ENCODE data around the gene SLC35F4.

The SLC35F4 gene

DNA sequence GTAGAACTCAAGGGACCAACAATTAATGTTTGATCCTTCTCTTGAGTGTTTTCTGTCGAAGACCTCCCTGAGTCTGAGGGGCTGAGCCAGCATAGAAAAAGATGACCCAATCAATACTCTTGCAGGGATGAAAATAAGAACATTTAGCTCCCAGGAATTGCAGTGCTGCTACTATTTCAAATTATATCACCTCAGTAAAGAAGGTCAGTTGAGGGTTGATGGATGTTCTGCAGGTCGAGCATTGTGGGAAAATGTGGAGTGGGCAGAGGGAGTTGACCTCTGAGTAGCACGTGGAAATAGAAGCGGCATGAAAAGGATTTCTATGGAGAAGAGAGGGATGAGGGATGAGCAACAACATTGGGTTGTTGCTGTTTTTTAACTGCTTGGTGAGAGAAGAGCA is 297.3 kb downstream of the SLC35F4 start:
- no peak overlapping the region for H3K27ac ChIP-seq
- no peak overlapping the region for H3K4me3 ChIP-seq

DNA sequence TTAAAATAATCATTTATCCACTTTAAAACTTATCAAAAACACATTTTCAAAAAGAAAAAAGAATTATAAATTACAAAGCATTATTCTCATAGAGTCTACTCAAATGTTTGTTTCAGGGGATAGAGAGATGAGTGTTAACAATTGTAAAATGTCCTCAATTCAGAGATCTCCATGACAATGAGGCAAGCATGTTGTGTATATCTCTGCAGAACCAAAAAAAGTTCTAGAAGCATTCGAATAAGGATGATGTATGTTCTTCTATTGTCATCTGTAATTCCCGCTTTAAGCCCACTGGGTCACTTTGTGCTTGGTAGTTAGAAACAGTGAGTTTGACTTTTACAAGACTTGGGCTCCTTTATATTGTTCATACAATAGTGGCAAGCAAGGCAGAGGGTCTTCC is 298.7 kb downstream of the SLC35F4 start:
- H3K4me3 ChIP-seq = no peak overlapping the region
- H3K27ac ChIP-seq = no peak overlapping the region

DNA sequence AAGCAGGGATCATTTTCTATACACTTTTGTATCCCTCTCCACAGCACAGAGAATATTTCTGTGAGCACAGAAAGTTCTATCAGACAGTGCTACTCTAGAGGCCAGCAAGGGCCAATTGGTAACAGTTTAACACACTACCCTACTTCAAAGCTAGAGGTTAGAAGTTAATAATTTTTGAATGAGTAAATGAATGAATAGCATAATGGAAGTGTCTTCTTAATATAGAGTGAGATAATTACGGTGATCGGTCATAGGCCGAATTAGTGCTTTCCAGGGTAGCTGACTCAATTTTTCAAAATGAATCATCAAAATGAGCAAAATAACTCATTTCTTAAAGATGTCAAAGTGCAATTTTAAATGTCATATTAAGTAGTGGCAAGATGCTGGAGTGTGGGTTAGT is 305.2 kb downstream of the SLC35F4 start:
- Histone ChIP-seq H3K27ac (no peak overlapping the region), H3K4me3 (no peak overlapping the region)

DNA sequence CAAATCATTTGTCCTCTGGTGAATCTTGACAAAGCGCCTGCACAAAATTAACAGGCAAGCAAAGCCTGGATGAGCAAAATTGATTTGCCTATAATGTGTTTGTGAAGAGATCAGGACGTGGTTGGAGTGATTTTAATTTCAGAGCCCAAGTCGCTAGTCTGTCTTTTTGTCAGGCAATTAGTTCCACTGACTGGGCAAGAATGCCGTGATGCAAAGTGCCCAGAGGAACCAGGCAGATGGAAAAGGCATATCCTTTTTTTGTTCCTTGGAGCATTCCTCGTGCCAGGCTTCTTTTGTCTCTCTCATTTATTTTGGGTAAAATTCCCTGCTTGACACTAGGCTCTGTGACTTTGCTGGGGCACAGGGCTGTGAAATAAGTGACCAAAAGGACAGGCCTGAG is 306.3 kb downstream of the SLC35F4 start:
- no peak overlapping the region for H3K4me3 ChIP-seq
- no peak overlapping the region for H3K27ac ChIP-seq

DNA sequence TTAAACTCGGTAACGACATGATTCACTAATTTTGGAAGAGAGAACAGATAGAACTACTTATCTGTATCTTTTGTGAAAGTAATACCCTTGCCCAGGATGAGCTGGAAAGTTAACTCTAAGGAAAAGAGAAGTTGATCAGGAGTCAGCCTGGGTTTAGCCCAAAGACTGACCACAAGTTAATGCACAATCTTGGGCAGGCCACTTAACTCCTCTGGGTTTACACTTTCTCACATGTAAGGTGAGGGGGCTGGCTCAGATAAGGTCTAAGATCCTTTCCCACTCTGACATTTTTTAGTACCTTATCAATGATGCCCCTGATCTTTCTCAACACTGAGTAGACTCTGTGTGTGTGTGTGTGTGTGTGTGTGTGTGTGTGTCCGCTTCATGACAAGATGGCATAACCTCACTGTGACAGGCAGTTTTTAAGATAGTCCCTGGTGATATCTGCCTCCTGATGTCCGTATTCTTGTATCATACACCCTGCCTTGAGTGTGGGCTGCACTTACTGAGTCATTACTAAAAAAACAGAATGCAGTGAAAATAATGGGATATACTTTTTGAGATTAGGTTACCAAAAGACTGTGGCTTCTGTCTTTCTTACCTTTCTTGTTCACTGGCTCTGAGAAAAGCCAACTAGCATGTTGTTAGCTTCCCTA is 316.0 kb downstream of the SLC35F4 start:
- H3K27ac ChIP-seq = no peak overlapping the region
- no peak overlapping the region for H3K4me3 ChIP-seq

DNA sequence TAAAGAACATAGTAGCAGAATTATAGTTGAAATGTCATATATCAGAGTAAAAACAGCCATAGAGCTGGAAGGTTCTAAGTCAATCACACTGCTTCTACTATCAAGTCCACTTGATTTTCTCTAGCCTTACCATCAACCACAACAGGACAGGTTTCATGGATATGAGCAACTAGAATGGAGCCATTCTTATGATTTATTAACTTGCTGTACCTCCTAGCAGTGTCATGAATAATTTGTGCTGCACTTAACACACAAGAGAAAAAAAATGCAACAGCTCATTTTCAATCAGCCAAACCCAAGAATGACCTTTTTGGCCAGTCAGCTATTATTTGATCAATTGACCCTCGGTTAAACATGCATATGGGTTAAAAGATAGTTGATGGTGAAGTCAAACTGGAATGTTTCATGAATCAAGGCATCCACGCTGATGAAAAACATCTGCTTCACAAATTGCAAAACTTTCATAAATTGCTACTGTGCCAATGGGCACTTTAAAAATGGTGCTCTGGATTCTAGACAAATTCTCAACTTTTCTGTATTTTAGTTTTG is 316.8 kb downstream of the SLC35F4 start:
- H3K27ac ChIP-seq = no peak overlapping the region

DNA sequence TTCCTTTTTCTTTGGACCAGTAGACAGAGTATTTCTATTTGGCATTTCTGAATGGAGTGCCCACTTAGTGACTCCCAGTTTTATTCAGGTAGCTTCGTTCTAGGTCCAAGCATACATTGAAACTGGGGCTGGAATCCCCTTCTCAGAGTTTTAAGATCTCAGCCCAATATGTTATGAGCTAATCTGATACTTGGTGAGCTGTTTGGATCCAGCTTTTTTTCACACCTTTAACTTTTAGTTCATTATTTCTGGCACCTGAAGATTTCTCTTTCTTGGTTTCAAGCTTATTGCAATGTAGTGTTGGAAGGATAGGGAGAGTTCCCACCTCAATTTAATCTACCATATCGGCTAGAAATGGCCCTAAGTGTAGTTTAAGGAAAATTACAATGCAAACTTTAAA is 318.8 kb downstream of the SLC35F4 start:
- no peak overlapping the region for H3K27ac ChIP-seq
- H3K4me3 ChIP-seq = no peak overlapping the region

More for the DNA sequence above, 316.8 kb downstream of the SLC35F4 start:
- no peak overlapping the region for H3K4me3 ChIP-seq

DNA sequence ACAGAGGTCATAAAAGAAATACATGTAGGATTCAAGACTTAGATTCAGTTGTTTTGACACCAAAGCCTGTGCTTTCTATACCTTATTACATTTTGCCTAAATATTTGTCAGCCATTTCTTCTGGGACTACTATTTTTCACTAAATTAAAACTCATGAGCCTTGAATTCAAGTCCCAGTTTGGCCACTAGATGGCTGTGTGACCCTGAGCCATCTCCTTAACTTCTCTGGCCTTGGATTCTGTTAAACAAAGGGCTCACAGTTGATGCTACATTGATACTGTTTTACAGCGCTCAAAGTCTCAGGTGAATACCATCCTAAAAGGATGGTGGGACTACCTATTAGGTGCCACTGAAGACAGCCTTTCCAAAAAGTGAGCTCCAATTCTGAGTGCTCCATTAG is 332.7 kb downstream of the SLC35F4 start:
- Histone ChIP-seq H3K4me3 (no peak overlapping the region), H3K27ac (no peak overlapping the region)

DNA sequence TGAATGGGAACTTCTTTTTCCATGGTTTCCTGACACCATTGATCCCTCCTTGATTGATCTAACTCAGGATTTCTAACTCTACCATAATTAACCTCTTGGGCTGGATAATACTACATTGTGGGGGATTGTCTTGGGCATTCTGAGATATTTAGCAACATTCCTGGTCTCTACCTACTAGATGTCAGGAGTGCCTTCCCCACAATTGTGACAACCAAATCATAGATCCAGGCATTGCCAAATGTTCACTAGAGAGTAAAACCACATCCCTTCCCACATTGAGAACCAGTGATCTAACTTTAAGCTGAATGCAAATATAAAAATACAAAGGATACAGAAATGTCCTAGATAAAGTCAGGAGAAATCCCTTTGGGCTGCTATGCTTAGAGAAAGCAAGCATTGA is 335.3 kb downstream of the SLC35F4 start:
- H3K27ac ChIP-seq = no peak overlapping the region
- no peak overlapping the region for H3K4me3 ChIP-seq

DNA sequence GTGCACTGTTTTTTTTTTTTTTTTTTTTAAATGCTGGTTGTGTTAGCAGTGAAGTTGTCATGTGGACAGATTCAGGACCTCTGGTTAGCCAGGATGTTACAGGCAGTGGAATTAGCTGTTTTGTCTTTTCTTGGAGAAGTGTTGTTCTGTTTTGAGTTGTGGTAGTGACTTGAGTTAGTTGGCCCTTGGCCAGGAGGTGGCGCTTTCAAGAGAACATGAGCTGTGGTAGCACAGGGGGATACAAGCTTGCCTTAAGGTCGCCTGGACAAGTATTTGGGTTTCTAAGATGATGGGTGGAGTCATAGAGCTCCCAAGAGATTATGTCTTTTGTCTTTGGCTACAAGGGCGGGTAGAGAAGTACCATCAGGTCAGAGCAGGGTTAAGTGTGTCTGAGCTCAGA is 338.9 kb downstream of the SLC35F4 start:
- Histone ChIP-seq H3K27ac (no peak overlapping the region), H3K4me3 (no peak overlapping the region)

DNA sequence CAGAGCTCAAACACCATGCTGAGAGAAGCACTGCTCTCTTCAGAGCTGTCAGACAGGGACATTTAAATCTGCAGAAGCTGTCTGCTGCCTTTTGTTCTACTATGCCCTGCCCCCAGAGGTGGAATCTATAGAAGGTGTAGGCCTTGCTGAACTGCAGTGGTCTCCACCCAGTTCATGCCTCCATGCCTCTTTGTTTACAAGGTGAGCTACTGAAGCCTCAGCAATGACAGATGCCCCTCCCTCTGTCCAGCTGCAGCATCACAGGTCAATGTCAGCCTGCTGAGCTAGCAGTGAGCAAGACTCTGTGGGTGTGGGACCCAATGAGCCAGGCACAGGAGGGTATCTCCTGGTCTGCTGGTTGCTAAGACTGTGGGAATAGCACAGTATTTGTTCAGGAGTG is 346.8 kb downstream of the SLC35F4 start:
- Histone ChIP-seq H3K4me3 (no peak overlapping the region), H3K27ac (no peak overlapping the region)

All from skin epidermis (tissue), 12 donors.